Measurements from ENCODE around the gene ACTL10.
"Not testable (repeated sequence)": the region's sequence is repeated elsewhere in the genome, so short reads cannot be mapped to it uniquely, and the experiment has no call there.

GRCh38 chr20:33646959-33647602 lies 19.7 kb upstream of the ACTL10 start:
- TF ChIP-seq CEBPB (IDR thresholded peaks at IDR 0.05); RAD21 (IDR thresholded peaks at IDR 0.05; ENCODE audit: low read depth); YY1 (IDR thresholded peaks at IDR 0.05; ENCODE audit: low read depth); EP300 (IDR thresholded peaks at IDR 0.05; ENCODE audit: borderline replicate concordance); CREB1 (IDR thresholded peaks at IDR 0.05; ENCODE audit: low read depth); MAX (IDR thresholded peaks at IDR 0.05); FOXM1 (IDR thresholded peaks at IDR 0.05; ENCODE audit: borderline replicate concordance, low read depth): not testable (repeated sequence)

Measured in Ishikawa (cell line).